K562 (cell line): ENCODE results near the gene HYOU1. TPM values are rescaled to one million over a fixed set of nuclear protein-coding genes. Genes with fewer than 3 reads are reported as not detected.

Source experiments
- CBFA2T3 ChIP-seq: fragments of 450-650 bp; IDR thresholded peaks from 2 replicates; pipeline ENCODE4 v1.6.1; 2017
- DIDO1 ChIP-seq: fragments of 450-650 bp; IDR thresholded peaks from 2 replicates; pipeline ENCODE4 v1.6.1; 2016; ENCODE audit warnings: low read depth, missing biosample characterization, missing genetic modification characterization
- ELF2 ChIP-seq: fragments of 250-450 bp; sonication (Bioruptor Pico); IDR thresholded peaks from 2 replicates; pipeline ENCODE4 v1.5.0; 2021; ENCODE audit warnings: mild to moderate bottlenecking
- FOXK1 ChIP-seq: sonication (generic); formaldehyde crosslinking; IDR thresholded peaks from 2 replicates; pipeline ENCODE4 v1.8.0; 2022; ENCODE audit warnings: missing genetic modification reagents, mild to moderate bottlenecking, borderline replicate concordance
- HDAC3 ChIP-seq: fragments of 450-650 bp; IDR thresholded peaks from 2 replicates; pipeline ENCODE4 v1.6.1; 2018; ENCODE audit warnings: borderline replicate concordance, mild to moderate bottlenecking, moderate library complexity; ENCODE audit not compliant: partially characterized antibody
- HMGN3 ChIP-seq: IDR thresholded peaks from 2 replicates; pipeline ENCODE4 v1.6.1; 2011; ENCODE audit warnings: borderline replicate concordance, low read depth, mild to moderate bottlenecking, mixed read lengths, low read length; ENCODE audit not compliant: insufficient read length; ENCODE audit errors: extremely low read depth
- KDM1A ChIP-seq, 2 experiments: fragments of 450-650 bp; IDR thresholded peaks; 2 replicates each; pipeline ENCODE4 v1.6.1; 2016; ENCODE audit warnings: mild to moderate bottlenecking in 2 of 2
- MECOM ChIP-seq: fragments of 250-450 bp; sonication (Bioruptor Pico); IDR thresholded peaks from 2 replicates; pipeline ENCODE4 v1.8.0; 2022; ENCODE audit warnings: inconsistent platforms
- MEF2D ChIP-seq: conservative IDR thresholded peaks from 2 replicates; pipeline ENCODE4 v1.6.1; 2016; ENCODE audit warnings: low read depth, missing genetic modification characterization, missing compliant biosample characterization
- MTA1 ChIP-seq: fragments of 450-650 bp; IDR thresholded peaks from 2 replicates; pipeline ENCODE4 v1.6.1; 2017; ENCODE audit warnings: borderline replicate concordance
- MXI1 ChIP-seq: IDR thresholded peaks from 2 replicates; pipeline ENCODE4 v1.6.1; 2011; ENCODE audit warnings: low read depth, mild to moderate bottlenecking, improper control_type of control experiment, low read length
- NEUROD1 ChIP-seq: fragments of 150-350 bp; IDR thresholded peaks from 2 replicates; pipeline ENCODE4 v1.6.1; 2014; ENCODE audit warnings: borderline replicate concordance, low read length, low read depth; ENCODE audit not compliant: partially characterized antibody
- NFE2L1 ChIP-seq: fragments of 450-650 bp; IDR thresholded peaks from 2 replicates; pipeline ENCODE4 v1.6.1; 2016; ENCODE audit warnings: missing genetic modification characterization, low read depth, mild to moderate bottlenecking, missing compliant biosample characterization, moderate library complexity, borderline replicate concordance
- NR2C2 ChIP-seq, 2 experiments: fragments of 200-800 bp in 1 of 2; sonication (Bioruptor generic) in 1 of 2; sonication (generic) in 1 of 2; formaldehyde crosslinking in 1 of 2; IDR thresholded peaks; 2 replicates each; pipeline versions ENCODE4 v1.6.1 to v1.8.0; 2016 to 2022; ENCODE audit warnings: mild to moderate bottlenecking in 1 of 2, missing compliant biosample characterization in 1 of 2, missing genetic modification characterization in 1 of 2, missing genetic modification reagents in 1 of 2
- NR3C1 ChIP-seq: sonication (generic); formaldehyde crosslinking; IDR thresholded peaks from 2 replicates; pipeline ENCODE4 v1.8.1; 2022; ENCODE audit warnings: missing genetic modification reagents
- POLR2B ChIP-seq: fragments of 450-650 bp; IDR thresholded peaks from 2 replicates; pipeline ENCODE4 v1.6.1; 2018; ENCODE audit warnings: low read depth; ENCODE audit not compliant: partially characterized antibody
- RHOXF2B ChIP-seq: fragments of 250-450 bp; sonication (Bioruptor Pico); conservative IDR thresholded peaks from 2 replicates; pipeline ENCODE4 v1.5.1; 2021
- SMARCE1 ChIP-seq: fragments of 450-650 bp; IDR thresholded peaks from 2 replicates; pipeline ENCODE4 v1.7.1; 2016; ENCODE audit warnings: mild to moderate bottlenecking
- SP2 ChIP-seq: IDR thresholded peaks from 2 replicates; pipeline ENCODE4 v1.6.1; 2011; ENCODE audit warnings: mild to moderate bottlenecking, low read depth, low read length, moderate library complexity; ENCODE audit not compliant: poor library complexity, severe bottlenecking; ENCODE audit errors: extremely low read depth
- ZNF696 ChIP-seq: fragments of 250-450 bp; sonication (Bioruptor Pico); conservative IDR thresholded peaks from 2 replicates; pipeline ENCODE4 v1.4.0; 2020; ENCODE audit warnings: mild to moderate bottlenecking, moderate library complexity
- polyA plus RNA-seq, 8 experiments: library from polyadenylated mRNA; depleted of rRNA in 4 of 8; stranded (reverse) in 5 of 8; unstranded in 3 of 8; fragments of >200 nt; fragmentation: Nextera tagmentation in 2 of 8; fragmentation: Illumina TruSeq in 1 of 8; extraction: Ambion mirVana in 2 of 8; extraction: Trizol in 1 of 8; gene quantifications; 2 replicates each; pipeline versions ENCODE4 v1.2.1 to v1.2.3, GENCODE V29; 2011 to 2014; ENCODE audit warnings: inconsistent platforms in 1 of 8, missing spikeins in 1 of 8
- total RNA-seq, 7 experiments: library from RNA; depleted of rRNA in 6 of 7; stranded (reverse); fragments of >200 nt in 6 of 7; fragmentation: Illumina TruSeq in 2 of 7; extraction: Trizol in 2 of 7; gene quantifications; 2 replicates each; pipeline versions ENCODE4 v1.2.1 to v1.2.3, GENCODE V29; 2011 to 2021; ENCODE audit warnings: low replicate concordance in 1 of 7
- TF ChIP-seq, protein P1 (sequence below): IDR thresholded peaks from 3 replicates; pipeline ENCODE4 v1.6.1; 2011; ENCODE audit warnings: borderline replicate concordance, mild to moderate bottlenecking; ENCODE audit not compliant: insufficient read length, insufficient read depth
- TF ChIP-seq, protein P2 (sequence below): fragments of 450-650 bp; formaldehyde crosslinking; IDR thresholded peaks from 2 replicates; pipeline ENCODE4 v1.4.0; 2020; ENCODE audit warnings: mild to moderate bottlenecking, moderate library complexity
- TF ChIP-seq, protein P3 (sequence below), 3 experiments: fragments of 200-800 bp in 1 of 3; fragments of 250-450 bp in 1 of 3; fragments of 450-650 bp in 1 of 3; sonication (Bioruptor Pico) in 1 of 3; sonication (Bioruptor generic) in 1 of 3; formaldehyde crosslinking in 1 of 3; IDR thresholded peaks; 2 replicates each; pipeline versions ENCODE4 v1.6.1 to v1.8.0; 2016 to 2022; ENCODE audit warnings: mild to moderate bottlenecking in 2 of 3, missing genetic modification characterization in 2 of 3, missing compliant biosample characterization in 1 of 3, moderate library complexity in 1 of 3

The HYOU1 gene
- total and polyA plus RNA-seq, 9 of the 15 experiments (the other 6 are each of a cell fraction or from before 2014, with no cell fraction given): 19.5 to 197 (median 128) TPM

DNA sequence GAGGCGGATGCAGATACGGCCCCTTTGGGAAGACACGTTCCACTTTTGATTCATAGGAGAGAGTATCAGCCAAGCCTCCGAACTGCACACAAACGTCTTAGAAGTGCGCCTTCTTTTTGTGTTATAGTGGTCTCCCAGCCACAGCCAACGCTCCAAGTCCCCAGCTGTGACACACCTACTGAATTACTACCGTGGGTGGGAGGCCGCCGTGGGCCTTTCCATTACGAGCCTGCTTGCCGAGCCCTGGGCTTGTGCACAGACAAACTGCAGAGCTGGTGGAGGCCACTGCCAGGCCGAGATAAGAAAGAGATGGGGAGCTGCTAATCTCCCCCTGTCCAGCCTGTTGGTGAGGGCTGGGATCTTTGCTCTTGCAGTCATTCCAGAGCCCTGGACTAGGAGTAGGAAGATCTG is 28.4 kb upstream of the HYOU1 start (continued):
- TF ChIP-seq HMGN3 (peak; percentile 93), SP2 (no peak), NR2C2 (CRISPR knock-in tag; IDR thresholded peaks at IDR 0.05) (peak; percentile 50; the same call in 1 of the 2 replicates), NR2C2 (tag; IDR thresholded peaks at IDR 0.05) (no peak; the same call in 1 of the 2 replicates), POLR2B (no peak), MTA1 (0 out of 2 replicates have a peak, but pooled peaks have one; percentile 48), DIDO1 (tag) (no peak), ELF2 (CRISPR knock-in tag) (no peak), MECOM (CRISPR knock-in tag) (no peak), ZNF696 (CRISPR knock-in tag) (no peak), FOXK1 (CRISPR knock-in tag) (peak; percentile 32; the same call in 1 of the 2 replicates), NEUROD1 (peak; percentile 73), MXI1 (0 out of 2 replicates have a peak, but pooled peaks have one; percentile 26), CBFA2T3 (peak; percentile 97), NR3C1 (CRISPR knock-in tag) (no peak), SMARCE1 (peak; percentile 86), KDM1A (IDR thresholded peaks at IDR 0.05) (peak; percentile 38 to 52; a peak in 2 of 4 replicates), NFE2L1 (no peak), RHOXF2B (CRISPR knock-in tag) (0 out of 2 replicates have a peak, but pooled peaks have one; percentile 47), MEF2D (tag) (no peak), HDAC3 (peak; percentile 70)
- TF ChIP-seq, protein P1, sequence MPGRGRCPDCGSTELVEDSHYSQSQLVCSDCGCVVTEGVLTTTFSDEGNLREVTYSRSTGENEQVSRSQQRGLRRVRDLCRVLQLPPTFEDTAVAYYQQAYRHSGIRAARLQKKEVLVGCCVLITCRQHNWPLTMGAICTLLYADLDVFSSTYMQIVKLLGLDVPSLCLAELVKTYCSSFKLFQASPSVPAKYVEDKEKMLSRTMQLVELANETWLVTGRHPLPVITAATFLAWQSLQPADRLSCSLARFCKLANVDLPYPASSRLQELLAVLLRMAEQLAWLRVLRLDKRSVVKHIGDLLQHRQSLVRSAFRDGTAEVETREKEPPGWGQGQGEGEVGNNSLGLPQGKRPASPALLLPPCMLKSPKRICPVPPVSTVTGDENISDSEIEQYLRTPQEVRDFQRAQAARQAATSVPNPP: no peak
- TF ChIP-seq, protein P2, sequence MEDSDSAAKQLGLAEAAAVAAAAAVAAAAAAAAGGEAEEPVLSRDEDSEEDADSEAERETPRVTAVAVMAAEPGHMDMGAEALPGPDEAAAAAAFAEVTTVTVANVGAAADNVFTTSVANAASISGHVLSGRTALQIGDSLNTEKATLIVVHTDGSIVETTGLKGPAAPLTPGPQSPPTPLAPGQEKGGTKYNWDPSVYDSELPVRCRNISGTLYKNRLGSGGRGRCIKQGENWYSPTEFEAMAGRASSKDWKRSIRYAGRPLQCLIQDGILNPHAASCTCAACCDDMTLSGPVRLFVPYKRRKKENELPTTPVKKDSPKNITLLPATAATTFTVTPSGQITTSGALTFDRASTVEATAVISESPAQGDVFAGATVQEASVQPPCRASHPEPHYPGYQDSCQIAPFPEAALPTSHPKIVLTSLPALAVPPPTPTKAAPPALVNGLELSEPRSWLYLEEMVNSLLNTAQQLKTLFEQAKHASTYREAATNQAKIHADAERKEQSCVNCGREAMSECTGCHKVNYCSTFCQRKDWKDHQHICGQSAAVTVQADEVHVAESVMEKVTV (CRISPR knock-in tag): no peak
- TF ChIP-seq, protein P3, sequence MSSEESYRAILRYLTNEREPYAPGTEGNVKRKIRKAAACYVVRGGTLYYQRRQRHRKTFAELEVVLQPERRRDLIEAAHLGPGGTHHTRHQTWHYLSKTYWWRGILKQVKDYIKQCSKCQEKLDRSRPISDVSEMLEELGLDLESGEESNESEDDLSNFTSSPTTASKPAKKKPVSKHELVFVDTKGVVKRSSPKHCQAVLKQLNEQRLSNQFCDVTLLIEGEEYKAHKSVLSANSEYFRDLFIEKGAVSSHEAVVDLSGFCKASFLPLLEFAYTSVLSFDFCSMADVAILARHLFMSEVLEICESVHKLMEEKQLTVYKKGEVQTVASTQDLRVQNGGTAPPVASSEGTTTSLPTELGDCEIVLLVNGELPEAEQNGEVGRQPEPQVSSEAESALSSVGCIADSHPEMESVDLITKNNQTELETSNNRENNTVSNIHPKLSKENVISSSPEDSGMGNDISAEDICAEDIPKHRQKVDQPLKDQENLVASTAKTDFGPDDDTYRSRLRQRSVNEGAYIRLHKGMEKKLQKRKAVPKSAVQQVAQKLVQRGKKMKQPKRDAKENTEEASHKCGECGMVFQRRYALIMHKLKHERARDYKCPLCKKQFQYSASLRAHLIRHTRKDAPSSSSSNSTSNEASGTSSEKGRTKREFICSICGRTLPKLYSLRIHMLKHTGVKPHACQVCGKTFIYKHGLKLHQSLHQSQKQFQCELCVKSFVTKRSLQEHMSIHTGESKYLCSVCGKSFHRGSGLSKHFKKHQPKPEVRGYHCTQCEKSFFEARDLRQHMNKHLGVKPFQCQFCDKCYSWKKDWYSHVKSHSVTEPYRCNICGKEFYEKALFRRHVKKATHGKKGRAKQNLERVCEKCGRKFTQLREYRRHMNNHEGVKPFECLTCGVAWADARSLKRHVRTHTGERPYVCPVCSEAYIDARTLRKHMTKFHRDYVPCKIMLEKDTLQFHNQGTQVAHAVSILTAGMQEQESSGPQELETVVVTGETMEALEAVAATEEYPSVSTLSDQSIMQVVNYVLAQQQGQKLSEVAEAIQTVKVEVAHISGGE (CRISPR knock-in tag; IDR thresholded peaks at IDR 0.05): peak in 1 of 3 experiments; percentile 75; a peak in 2 of 6 replicates
